ENCODE measurements around the gene NPR1. TPM values are rescaled to one million over a fixed set of nuclear protein-coding genes. Genes with fewer than 3 reads are reported as not detected.
A peak's percentile ranks its signal among the peaks of the same experiment; 100 is the strongest.
"Not testable (repeated sequence)": the region's sequence is repeated elsewhere in the genome, so short reads cannot be mapped to it uniquely, and the experiment has no call there.

NPR1 gene
- total RNA-seq, 8 experiments from 2014 or later = 0.27 to 0.85 (median 0.64) TPM; not detected in 1

DNA sequence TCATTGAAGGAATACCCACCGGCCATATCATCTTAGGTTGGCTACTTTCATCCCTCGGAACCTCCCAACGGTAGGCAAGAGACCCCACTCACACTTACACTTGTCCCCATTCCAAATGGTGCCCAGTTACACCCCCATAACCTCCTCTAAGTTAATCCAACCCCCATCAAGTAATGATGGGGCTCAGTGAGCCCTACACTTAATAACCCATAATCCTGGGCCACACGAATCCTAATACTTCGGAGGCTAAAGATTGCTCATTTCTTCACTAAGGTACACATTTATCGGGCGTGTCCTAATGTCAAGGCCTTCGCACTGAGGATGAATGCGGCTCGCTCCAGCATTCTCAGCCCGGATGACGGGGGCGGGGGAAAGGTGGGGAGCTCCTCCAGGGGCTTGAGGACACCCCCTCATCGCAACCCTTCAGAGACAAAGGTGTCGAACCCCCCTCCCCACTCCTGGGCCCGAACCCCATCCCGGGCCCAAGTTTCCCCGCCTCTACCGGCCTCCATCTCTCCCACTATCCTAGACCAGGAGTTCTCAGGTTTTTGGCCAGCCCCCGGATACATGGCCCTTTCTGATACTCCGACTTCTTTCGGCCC, 8.1 kb upstream of the NPR1 start:
- Histone ChIP-seq H3K27ac (peak overlapping the region; percentile 89 to 90), H3K4me3 (peak overlapping the region; percentile 65 to 87 (median 76)), H3K4me1 (replicated peaks in 1 of 2) (peaks cover 8 to 9% of the 10 kb centered on the region in 2 donors)
- 0 to 7% (median 3%) methylated on average over 3 to 10 of the region's 22 CpGs; no CpG with 5 or more reads in 3 of the 10 experiments for WGBS, 10 experiments
- in situ Hi-C loops (cut with MboI; ENCODE audit: low pct_unique_long_range_greater_than_20kb in 2 of 9, low sequenced_read_pairs in 9 of 9, unreplicated experiment in 9 of 9) = loop anchor here in 3 of 9 experiments (10.0 to 25.0 kb wide), 3 partner anchors 292 to 317 kb away; partner anchors contain the start of genes JTB (in 2 of the 3), CREB3L4 (in 1 of the 3), CRTC2 (in 1 of the 3) and RAB13 (in 1 of the 3)
- ATAC-seq (replicated peaks in 6 of 8) = peak in 3 of 8 experiments; percentile 4 to 9 (median 4)

DNA sequence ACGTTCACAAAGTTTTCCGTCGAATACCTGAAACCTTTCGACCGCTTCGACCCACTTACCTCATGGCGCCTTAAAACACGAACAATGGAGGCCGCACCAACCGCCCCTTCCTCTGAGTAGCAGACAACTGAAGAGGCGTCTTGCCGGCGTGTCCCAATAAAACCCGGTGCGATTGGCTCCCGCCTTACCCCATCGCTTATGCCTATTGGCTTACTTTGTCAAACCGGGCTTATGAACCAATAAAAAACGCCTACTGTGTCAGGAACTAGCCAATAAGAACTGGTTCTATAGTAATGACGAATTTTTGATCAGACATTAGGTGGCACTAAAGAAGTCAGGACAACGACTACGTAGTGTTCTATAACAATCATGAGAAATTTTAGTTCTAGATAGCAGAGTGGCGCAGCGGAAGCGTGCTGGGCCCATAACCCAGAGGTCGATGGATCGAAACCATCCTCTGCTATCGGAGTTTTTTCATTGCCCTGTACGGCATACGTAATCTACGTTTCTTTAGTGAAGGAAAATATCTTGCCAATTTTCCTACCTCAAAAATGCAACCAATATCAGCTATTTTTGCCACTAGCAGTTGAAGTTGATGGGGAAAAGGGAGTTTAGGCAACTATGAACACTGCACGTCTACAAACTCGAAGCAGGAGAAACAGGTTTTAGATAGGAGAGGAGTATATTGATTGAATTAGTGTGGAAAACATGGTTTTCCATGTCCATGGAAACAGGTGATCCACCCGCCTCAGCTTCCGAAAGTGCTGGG, 7.4 kb upstream of the NPR1 start, which contains the start of gene ILF2:
Gene ILF2, minus strand, starts transcription at position 135 of the 769 bp plus-strand sequence. Its CDS starts 71 bp downstream, at position 64.
- Histone ChIP-seq H3K27ac (peak within 1 kb of the TSS; percentile 89 to 90), H3K4me3 (peak within 1 kb of the TSS; percentile 65 to 87 (median 76)), H3K4me1 (replicated peaks in 1 of 2) (peaks cover 8 to 9% of the 10 kb centered on the region in 2 donors)
- peak; percentile 91 to 95 (median 92) for ATAC-seq (replicated peaks in 6 of 8)
- 0 to 5% (median 1%) methylated on average over 4 to 32 of the region's 35 CpGs for WGBS, 10 experiments
- in situ Hi-C loops (cut with MboI; ENCODE audit: low pct_unique_long_range_greater_than_20kb in 2 of 9, low sequenced_read_pairs in 9 of 9, unreplicated experiment in 9 of 9) = loop anchor here in 3 of 9 experiments (10.0 to 25.0 kb wide), 3 partner anchors 291 to 316 kb away; partner anchors contain the start of genes JTB (in 2 of the 3), CREB3L4 (in 1 of the 3), CRTC2 (in 1 of the 3) and RAB13 (in 1 of the 3)

DNA sequence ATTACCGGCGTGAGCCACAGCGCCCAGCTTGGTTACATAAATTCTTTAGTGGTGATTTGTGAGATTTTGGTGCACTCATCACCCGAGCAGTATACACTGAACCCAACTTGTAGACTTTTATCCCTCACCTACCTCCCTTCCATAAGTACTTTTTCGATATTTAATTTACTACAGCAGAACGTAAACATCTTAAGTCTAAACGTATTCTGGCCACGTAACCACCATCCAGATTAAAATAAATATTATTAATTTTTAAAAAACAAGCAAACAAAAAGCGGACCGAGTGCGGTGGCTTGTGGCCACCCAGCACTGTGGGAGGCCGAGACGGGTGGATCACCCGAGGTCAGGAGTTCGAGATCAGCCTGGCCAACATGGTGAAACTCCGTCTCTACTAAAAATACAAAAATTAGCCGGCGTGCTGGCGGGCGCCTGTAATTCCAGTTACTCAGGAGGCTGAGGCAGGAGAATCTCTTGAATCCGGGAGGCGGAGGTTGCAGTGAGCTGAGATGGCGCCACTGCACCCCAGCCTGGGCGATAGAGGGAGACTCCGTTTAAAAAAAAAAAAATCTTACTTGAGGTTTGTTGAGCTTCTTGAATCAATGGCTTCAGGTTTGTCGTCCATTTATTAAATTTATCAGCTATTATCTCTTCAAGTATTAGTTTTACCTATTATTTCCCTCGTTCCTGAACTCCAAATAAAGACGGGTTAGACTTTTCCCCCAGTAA, 6.7 kb upstream of the NPR1 start:
- not testable (repeated sequence) for H3K4me1 ChIP-seq (replicated peaks in 1 of 2)
- Histone ChIP-seq H3K27ac (peak overlapping the region; percentile 34 to 52), H3K4me3 (peak overlapping the region; percentile 37 to 51 (median 41))
- ATAC-seq (replicated peaks in 6 of 8) = peak in 3 of 8 experiments; percentile 50 to 55 (median 52)
- 15 to 22% (median 17%) methylated on average over 6 to 28 of the region's 28 CpGs for WGBS, 10 experiments
- in situ Hi-C loops (cut with MboI; ENCODE audit: low pct_unique_long_range_greater_than_20kb in 2 of 9, low sequenced_read_pairs in 9 of 9, unreplicated experiment in 9 of 9) = loop anchor here in 3 of 9 experiments (10.0 to 25.0 kb wide), 3 partner anchors 291 to 316 kb away; partner anchors contain the start of genes JTB (in 2 of the 3), CREB3L4 (in 1 of the 3), CRTC2 (in 1 of the 3) and RAB13 (in 1 of the 3)

DNA sequence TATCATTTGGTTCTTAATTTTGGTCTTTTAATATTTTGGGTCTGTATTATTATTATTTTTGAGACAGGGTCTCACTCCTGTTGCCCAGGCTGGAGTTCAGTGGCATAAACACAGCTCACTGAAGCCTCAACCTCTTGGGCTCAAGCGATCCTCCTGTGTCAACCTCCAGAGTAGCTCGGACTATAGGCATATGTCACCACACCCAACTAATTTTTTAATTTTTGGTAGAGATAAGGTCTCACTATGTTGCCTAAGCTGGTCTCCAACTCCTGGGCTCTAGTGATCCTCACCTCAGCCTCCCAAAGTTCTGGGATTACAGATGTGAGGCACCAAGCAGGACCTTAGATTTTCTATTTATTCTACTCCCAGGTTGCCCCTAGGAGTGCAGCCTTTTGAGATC, 5.0 kb upstream of the NPR1 start:
- WGBS, 10 experiments = 83 to 100% (median 100%) methylated on average over 1 to 2 of the region's 2 CpGs; no CpG with 5 or more reads in 3 of the 10 experiments
- in situ Hi-C loops (cut with MboI; ENCODE audit: low pct_unique_long_range_greater_than_20kb in 2 of 9, low sequenced_read_pairs in 9 of 9, unreplicated experiment in 9 of 9) = loop anchor here in 3 of 9 experiments (10.0 to 25.0 kb wide), 3 partner anchors 289 to 314 kb away; partner anchors contain the start of genes JTB (in 2 of the 3), CREB3L4 (in 1 of the 3), CRTC2 (in 1 of the 3) and RAB13 (in 1 of the 3)
- no peak for ATAC-seq (replicated peaks in 6 of 8)
- Histone ChIP-seq H3K4me1 (replicated peaks in 1 of 2) (peaks cover 15% of the 10 kb centered on the region in 2 donors), H3K27ac (no peak overlapping the region), H3K4me3 (no peak overlapping the region)

DNA sequence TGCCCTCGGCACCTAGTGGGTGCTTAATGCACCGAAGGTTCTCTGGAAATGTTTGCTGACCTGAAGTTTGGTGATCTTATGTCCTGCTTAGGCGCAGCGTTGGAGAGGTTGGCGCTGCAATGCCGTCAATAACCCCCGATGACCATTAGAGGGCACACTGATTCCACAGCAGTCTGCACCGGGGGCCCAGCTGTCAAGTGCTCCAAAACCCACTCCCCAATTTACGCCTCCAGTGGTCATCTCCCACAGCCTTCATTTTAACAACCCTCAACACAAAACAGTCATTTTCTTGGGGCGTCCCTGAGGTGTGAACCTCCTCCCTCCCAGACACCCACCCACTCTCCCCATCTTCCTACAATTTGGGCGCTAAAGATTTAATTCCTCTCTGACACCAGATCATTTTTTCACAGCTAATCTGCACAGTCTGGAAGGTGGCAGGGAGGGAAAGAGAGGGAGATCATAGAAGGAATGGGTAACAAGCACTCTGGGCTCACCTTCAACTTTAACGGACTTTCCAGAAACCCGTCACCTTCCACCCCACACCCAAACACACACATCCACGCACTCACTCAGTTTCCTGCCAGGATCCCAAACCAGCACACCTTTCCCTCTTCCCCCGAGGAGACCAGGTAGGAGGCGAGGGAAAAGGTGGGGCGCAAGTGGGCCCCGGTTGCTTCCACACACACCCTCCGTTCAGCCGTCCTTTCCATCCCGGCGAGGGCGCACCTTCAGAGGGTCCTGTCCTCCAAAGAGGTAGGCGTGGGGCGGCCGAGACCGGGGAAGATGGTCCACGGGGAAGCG, 570 bp upstream of the NPR1 start:
- 0 to 10% (median 0%) methylated on average over 1 to 16 of the region's 29 CpGs; no CpG with 5 or more reads in 1 of the 10 experiments for WGBS, 10 experiments
- ATAC-seq (replicated peaks in 6 of 8) = peak; percentile 27 to 72 (median 64)
- Histone ChIP-seq H3K27ac (no peak overlapping the region), H3K4me3 (peak overlapping the region; percentile 29 to 36 (median 35)), H3K4me1 (replicated peaks in 1 of 2) (peaks cover 6 to 7% of the 10 kb centered on the region in 2 donors)
- in situ Hi-C loops (cut with MboI; ENCODE audit: low pct_unique_long_range_greater_than_20kb in 2 of 9, low sequenced_read_pairs in 9 of 9, unreplicated experiment in 9 of 9) = loop anchor here in 3 of 9 experiments (10.0 to 25.0 kb wide), 2 partner anchors 297 to 309 kb away; partner anchors contain the start of genes JTB (in 3 of the 3), RAB13 (in 2 of the 3) and RPS27 (in 2 of the 3)

DNA sequence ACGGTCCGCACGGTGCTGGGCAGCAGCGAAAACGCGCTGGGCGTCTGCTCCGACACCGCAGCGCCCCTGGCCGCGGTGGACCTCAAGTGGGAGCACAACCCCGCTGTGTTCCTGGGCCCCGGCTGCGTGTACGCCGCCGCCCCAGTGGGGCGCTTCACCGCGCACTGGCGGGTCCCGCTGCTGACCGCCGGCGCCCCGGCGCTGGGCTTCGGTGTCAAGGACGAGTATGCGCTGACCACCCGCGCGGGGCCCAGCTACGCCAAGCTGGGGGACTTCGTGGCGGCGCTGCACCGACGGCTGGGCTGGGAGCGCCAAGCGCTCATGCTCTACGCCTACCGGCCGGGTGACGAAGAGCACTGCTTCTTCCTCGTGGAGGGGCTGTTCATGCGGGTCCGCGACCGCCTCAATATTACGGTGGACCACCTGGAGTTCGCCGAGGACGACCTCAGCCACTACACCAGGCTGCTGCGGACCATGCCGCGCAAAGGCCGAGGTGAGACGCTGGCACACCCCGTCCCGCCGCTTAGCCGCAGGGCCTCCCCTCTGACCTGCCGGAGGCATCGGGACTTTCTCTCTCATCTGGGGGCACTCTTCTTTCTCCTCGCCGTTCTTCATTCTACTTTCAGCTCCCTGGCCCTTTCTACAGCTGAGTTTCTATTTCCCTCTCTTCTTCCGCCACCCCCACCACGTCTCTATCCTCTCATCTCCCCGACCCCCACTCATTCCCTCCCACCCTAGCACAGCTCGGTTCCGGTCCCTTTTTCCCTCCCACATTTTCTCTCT, 1.0 kb downstream of the NPR1 start:
- WGBS, 10 experiments = 6 to 16% (median 6%) methylated on average over 3 to 32 of the region's 73 CpGs; no CpG with 5 or more reads in 6 of the 10 experiments
- peak overlapping the region; percentile 29 to 36 (median 35) for H3K4me3 ChIP-seq
- in situ Hi-C loops (cut with MboI; ENCODE audit: low pct_unique_long_range_greater_than_20kb in 2 of 9, low sequenced_read_pairs in 9 of 9, unreplicated experiment in 9 of 9) = loop anchor here in 3 of 9 experiments (10.0 to 25.0 kb wide), 2 partner anchors 295 to 308 kb away; partner anchors contain the start of genes JTB (in 3 of the 3), RAB13 (in 2 of the 3) and RPS27 (in 2 of the 3)
- peaks cover 6 to 7% of the 10 kb centered on the region in 2 donors for H3K4me1 ChIP-seq (replicated peaks in 1 of 2)
- ATAC-seq (replicated peaks in 6 of 8) = peak; percentile 41 to 71 (median 62)
- H3K27ac ChIP-seq = no peak overlapping the region

DNA sequence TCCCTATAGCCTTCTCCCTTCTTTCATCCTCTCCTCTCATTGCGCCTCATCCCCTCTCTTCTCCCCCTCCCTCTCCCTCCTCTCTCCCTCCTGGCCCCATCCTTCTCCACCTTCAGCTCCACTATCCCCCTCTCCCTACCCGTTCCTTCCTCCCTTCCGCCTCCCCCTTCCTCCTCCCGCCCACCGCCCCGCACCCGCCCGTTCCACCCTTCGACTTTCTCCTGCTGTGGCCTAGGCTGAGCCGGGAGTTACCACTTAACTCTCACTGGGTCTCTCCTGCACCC, 1.6 kb downstream of the NPR1 start:
- H3K27ac ChIP-seq = no peak overlapping the region
- no peak for ATAC-seq (replicated peaks in 6 of 8)
- no CpG with 5 or more reads among the region's 10 CpGs for WGBS, 10 experiments
- no peak overlapping the region for H3K4me3 ChIP-seq
- in situ Hi-C loops (cut with MboI; ENCODE audit: low pct_unique_long_range_greater_than_20kb in 2 of 9, low sequenced_read_pairs in 9 of 9, unreplicated experiment in 9 of 9) = loop anchor here in 2 of 9 experiments (25.0 kb wide), 1 partner anchor 307 kb away; the partner anchor contains the start of genes JTB (in 2 of the 2), RAB13 (in 2 of the 2) and RPS27 (in 2 of the 2)
- H3K4me1 ChIP-seq (replicated peaks in 1 of 2) = peaks cover 6 to 7% of the 10 kb centered on the region in 2 donors

DNA sequence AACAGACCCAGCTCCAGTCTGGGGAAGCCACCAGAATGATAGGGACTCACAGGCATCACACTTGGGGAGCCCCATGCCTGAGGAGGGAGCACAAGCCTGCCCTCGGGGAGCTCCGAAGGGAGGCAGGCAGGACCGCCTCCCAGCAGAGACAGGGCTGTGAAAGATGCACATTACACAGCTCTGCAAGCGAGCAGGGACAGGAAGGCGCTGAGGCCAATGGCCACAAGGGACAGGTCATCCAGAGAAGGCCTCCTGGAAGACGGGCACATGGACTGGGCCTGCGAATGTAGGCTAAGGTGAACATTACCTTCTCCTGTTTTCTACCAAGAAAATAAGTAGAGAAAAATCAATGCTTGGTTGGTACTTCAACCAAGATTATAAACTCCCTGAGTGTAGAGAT, 4.2 kb downstream of the NPR1 start:
- no peak for ATAC-seq (replicated peaks in 6 of 8)
- in situ Hi-C loops (cut with MboI; ENCODE audit: low pct_unique_long_range_greater_than_20kb in 2 of 9, low sequenced_read_pairs in 9 of 9, unreplicated experiment in 9 of 9) = loop anchor here in 2 of 9 experiments (25.0 kb wide), 1 partner anchor 305 kb away; the partner anchor contains the start of genes JTB (in 2 of the 2), RAB13 (in 2 of the 2) and RPS27 (in 2 of the 2)
- peaks cover 6 to 7% of the 10 kb centered on the region in 2 donors for H3K4me1 ChIP-seq (replicated peaks in 1 of 2)
- H3K4me3 ChIP-seq = no peak overlapping the region
- no peak overlapping the region for H3K27ac ChIP-seq
- WGBS, 10 experiments = 50 to 80% (median 79%) methylated on average over 2 to 7 of the region's 7 CpGs; no CpG with 5 or more reads in 7 of the 10 experiments

DNA sequence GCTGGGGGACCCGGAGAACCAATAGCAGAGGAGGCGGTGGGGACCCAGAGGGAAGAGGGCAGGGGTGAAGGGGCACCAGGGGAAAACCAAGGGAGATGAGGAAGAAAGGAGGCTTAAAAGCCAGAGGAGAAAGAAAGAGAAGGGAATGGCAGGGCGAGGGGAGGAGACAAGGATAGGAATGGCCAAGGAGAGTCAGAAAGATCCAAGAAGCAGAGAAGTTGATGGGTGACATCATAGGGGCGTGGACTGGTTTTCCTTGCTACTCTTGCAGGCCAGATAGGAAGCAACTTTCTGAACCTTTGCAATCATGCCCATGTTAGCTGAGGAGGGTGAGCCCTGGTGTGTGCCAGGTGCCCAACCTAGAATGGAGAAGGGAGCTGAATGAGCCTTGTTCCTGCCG, 5.4 kb downstream of the NPR1 start:
- ATAC-seq (replicated peaks in 6 of 8) = peak in 3 of 8 experiments; percentile 21 to 80 (median 78)
- WGBS, 10 experiments = 0 to 100% (median 74%) methylated on average over 1 to 4 of the region's 5 CpGs; no CpG with 5 or more reads in 3 of the 10 experiments
- no peaks in the 10 kb centered on the region for H3K4me1 ChIP-seq (replicated peaks in 1 of 2)
- in situ Hi-C loops (cut with MboI; ENCODE audit: low pct_unique_long_range_greater_than_20kb in 2 of 9, low sequenced_read_pairs in 9 of 9, unreplicated experiment in 9 of 9) = loop anchor here in 2 of 9 experiments (25.0 kb wide), 1 partner anchor 303 kb away; the partner anchor contains the start of genes JTB (in 2 of the 2), RAB13 (in 2 of the 2) and RPS27 (in 2 of the 2)
- H3K4me3 ChIP-seq = no peak overlapping the region
- no peak overlapping the region for H3K27ac ChIP-seq

DNA sequence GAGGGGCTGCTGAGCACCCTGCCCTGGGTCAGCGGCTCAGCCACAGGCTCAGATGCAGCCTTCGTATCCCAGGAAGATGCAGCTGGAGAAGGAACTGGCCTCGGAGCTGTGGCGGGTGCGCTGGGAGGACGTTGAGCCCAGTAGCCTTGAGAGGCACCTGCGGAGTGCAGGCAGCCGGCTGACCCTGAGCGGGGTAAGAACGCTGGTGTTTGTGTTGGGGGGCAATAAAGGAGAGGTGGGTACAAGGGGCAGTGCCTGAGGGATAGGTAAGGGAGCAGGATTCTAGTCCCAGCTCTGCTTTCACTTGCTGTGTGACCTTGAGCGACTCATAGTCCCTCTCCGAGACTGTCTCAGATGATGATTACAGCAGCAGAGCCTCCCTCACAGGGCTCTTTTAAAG, 6.4 kb downstream of the NPR1 start:
- no peak overlapping the region for H3K4me3 ChIP-seq
- no peak overlapping the region for H3K27ac ChIP-seq
- H3K4me1 ChIP-seq (replicated peaks in 1 of 2) = no peaks in the 10 kb centered on the region
- in situ Hi-C loops (cut with MboI; ENCODE audit: low pct_unique_long_range_greater_than_20kb in 2 of 9, low sequenced_read_pairs in 9 of 9, unreplicated experiment in 9 of 9) = loop anchor here in 2 of 9 experiments (25.0 kb wide), 1 partner anchor 302 kb away; the partner anchor contains the start of genes JTB (in 2 of the 2), RAB13 (in 2 of the 2) and RPS27 (in 2 of the 2)
- ATAC-seq (replicated peaks in 6 of 8) = no peak
- WGBS, 10 experiments = 49 to 100% (median 86%) methylated on average over 2 to 11 of the region's 12 CpGs; no CpG with 5 or more reads in 3 of the 10 experiments
